Measurements from ENCODE around the gene SCO2. TPM values are rescaled to one million over a fixed set of nuclear protein-coding genes. Genes with fewer than 3 reads are reported as not detected.

SCO2 gene
- total and polyA plus RNA-seq, 2 of the 13 experiments (the other 11 are each of a cell fraction or from before 2014, with no cell fraction given) = 0.32 to 3.7 TPM

DNA sequence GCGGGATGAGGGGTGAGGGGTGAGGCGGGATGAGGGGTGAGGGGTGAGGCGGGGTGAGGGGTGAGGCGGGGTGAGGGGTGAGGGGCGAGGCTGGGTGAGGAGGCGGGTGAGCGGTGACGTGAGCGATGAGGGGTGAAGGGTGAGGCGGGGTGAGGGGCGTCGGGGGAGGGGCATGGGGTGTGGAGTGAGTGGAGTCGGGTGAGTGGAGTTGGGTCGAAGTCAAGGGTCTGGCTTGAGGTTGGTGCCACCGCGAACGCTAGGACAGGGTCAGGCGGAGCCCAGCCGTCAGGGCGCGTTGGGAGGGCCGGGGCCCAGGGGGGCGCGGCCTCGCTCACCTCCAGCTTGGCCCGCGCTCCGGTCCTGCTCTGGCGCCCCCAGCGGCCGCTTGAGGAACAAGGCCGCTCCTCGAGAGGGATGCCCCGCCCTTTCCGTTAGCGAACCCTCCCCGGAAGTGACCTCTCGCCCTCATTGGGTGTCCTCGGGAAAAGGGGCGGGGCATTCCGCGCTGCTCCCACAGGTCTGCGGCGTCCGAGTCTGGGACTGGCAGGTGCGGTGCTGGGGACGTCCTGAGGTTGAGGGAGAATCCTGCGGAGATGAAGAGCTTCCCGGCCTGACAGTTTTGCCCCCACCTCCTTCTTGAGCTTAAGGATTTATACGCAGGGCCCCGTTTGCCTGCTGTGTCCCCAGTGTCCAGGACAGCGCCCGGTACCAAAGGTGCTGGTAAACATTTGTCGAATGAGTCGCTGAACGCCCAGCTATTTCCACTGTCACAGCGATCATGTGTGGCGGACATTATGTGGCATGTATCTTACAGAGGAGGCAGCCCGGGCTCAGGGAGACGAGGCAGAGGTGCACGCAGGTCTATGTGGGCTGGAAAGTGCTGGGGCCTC is 37.4 kb upstream of the SCO2 start, which contains the start of gene SYCE3 (continued):
- TF ChIP-seq, protein P1, sequence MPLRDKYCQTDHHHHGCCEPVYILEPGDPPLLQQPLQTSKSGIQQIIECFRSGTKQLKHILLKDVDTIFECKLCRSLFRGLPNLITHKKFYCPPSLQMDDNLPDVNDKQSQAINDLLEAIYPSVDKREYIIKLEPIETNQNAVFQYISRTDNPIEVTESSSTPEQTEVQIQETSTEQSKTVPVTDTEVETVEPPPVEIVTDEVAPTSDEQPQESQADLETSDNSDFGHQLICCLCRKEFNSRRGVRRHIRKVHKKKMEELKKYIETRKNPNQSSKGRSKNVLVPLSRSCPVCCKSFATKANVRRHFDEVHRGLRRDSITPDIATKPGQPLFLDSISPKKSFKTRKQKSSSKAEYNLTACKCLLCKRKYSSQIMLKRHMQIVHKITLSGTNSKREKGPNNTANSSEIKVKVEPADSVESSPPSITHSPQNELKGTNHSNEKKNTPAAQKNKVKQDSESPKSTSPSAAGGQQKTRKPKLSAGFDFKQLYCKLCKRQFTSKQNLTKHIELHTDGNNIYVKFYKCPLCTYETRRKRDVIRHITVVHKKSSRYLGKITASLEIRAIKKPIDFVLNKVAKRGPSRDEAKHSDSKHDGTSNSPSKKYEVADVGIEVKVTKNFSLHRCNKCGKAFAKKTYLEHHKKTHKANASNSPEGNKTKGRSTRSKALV (CRISPR knock-in tag; IDR thresholded peaks at IDR 0.05) = 0 out of 2 replicates have a peak, but pooled peaks have one; percentile 6
- TF ChIP-seq ZNF224 (CRISPR knock-in tag; IDR thresholded peaks at IDR 0.05) (no peak), ZMYM4 (CRISPR knock-in tag; IDR thresholded peaks at IDR 0.05) (peak; percentile 67), ZNF703 (CRISPR knock-in tag; IDR thresholded peaks at IDR 0.05; ENCODE audit: borderline replicate concordance) (no peak), CBFB (CRISPR knock-in tag; IDR thresholded peaks at IDR 0.05) (no peak), ZNF17 (CRISPR knock-in tag; IDR thresholded peaks at IDR 0.05) (no peak), ZBTB38 (CRISPR knock-in tag; IDR thresholded peaks at IDR 0.05) (peak; percentile 61; the same call in 1 of the 2 replicates), ZNF143 (CRISPR knock-in tag; IDR thresholded peaks at IDR 0.05) (no peak), ZNF274 (CRISPR knock-in tag; IDR thresholded peaks at IDR 0.05) (no peak), ZNF432 (CRISPR knock-in tag; IDR thresholded peaks at IDR 0.05; ENCODE audit: borderline replicate concordance) (no peak), MLLT10 (CRISPR knock-in tag; IDR thresholded peaks at IDR 0.05) (no peak), RORA (CRISPR knock-in tag; IDR thresholded peaks at IDR 0.05) (no peak), TEAD3 (CRISPR knock-in tag; optimal IDR thresholded peaks at IDR 0.05; ENCODE audit: borderline replicate concordance) (peak; percentile 90), TCF7L2 (IDR thresholded peaks at IDR 0.05; ENCODE audit: low read depth, low read length) (no peak), TCF7 (IDR thresholded peaks at IDR 0.05; ENCODE audit: low read depth) (no peak), MEIS2 (CRISPR knock-in tag; IDR thresholded peaks at IDR 0.05) (no peak), TSC22D2 (CRISPR knock-in tag; IDR thresholded peaks at IDR 0.05; ENCODE audit: borderline replicate concordance) (peak; percentile 44; the same call in 1 of the 2 replicates), NFKBIZ (CRISPR knock-in tag; IDR thresholded peaks at IDR 0.05) (no peak)
- TF ChIP-seq, protein P2, sequence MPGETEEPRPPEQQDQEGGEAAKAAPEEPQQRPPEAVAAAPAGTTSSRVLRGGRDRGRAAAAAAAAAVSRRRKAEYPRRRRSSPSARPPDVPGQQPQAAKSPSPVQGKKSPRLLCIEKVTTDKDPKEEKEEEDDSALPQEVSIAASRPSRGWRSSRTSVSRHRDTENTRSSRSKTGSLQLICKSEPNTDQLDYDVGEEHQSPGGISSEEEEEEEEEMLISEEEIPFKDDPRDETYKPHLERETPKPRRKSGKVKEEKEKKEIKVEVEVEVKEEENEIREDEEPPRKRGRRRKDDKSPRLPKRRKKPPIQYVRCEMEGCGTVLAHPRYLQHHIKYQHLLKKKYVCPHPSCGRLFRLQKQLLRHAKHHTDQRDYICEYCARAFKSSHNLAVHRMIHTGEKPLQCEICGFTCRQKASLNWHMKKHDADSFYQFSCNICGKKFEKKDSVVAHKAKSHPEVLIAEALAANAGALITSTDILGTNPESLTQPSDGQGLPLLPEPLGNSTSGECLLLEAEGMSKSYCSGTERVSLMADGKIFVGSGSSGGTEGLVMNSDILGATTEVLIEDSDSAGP (CRISPR knock-in tag; IDR thresholded peaks at IDR 0.05; ENCODE audit: borderline replicate concordance) = peak; percentile 70; the same call in 1 of the 2 replicates
- TF ChIP-seq, protein P3, sequence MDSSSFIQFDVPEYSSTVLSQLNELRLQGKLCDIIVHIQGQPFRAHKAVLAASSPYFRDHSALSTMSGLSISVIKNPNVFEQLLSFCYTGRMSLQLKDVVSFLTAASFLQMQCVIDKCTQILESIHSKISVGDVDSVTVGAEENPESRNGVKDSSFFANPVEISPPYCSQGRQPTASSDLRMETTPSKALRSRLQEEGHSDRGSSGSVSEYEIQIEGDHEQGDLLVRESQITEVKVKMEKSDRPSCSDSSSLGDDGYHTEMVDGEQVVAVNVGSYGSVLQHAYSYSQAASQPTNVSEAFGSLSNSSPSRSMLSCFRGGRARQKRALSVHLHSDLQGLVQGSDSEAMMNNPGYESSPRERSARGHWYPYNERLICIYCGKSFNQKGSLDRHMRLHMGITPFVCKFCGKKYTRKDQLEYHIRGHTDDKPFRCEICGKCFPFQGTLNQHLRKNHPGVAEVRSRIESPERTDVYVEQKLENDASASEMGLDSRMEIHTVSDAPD (CRISPR knock-in tag; IDR thresholded peaks at IDR 0.05) = no peak
- TF ChIP-seq, protein P4, sequence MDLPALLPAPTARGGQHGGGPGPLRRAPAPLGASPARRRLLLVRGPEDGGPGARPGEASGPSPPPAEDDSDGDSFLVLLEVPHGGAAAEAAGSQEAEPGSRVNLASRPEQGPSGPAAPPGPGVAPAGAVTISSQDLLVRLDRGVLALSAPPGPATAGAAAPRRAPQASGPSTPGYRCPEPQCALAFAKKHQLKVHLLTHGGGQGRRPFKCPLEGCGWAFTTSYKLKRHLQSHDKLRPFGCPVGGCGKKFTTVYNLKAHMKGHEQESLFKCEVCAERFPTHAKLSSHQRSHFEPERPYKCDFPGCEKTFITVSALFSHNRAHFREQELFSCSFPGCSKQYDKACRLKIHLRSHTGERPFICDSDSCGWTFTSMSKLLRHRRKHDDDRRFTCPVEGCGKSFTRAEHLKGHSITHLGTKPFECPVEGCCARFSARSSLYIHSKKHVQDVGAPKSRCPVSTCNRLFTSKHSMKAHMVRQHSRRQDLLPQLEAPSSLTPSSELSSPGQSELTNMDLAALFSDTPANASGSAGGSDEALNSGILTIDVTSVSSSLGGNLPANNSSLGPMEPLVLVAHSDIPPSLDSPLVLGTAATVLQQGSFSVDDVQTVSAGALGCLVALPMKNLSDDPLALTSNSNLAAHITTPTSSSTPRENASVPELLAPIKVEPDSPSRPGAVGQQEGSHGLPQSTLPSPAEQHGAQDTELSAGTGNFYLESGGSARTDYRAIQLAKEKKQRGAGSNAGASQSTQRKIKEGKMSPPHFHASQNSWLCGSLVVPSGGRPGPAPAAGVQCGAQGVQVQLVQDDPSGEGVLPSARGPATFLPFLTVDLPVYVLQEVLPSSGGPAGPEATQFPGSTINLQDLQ (CRISPR knock-in tag; IDR thresholded peaks at IDR 0.05) = no peak

All from HepG2 (cell line).